Measurements from ENCODE around the gene TLE3. TPM values are rescaled to one million over a fixed set of nuclear protein-coding genes. Genes with fewer than 3 reads are reported as not detected.

The TLE3 gene
- polyA plus RNA-seq, 3 donors from 2014 or later, result 0.06 to 18.6 (median 3.9) TPM

DNA sequence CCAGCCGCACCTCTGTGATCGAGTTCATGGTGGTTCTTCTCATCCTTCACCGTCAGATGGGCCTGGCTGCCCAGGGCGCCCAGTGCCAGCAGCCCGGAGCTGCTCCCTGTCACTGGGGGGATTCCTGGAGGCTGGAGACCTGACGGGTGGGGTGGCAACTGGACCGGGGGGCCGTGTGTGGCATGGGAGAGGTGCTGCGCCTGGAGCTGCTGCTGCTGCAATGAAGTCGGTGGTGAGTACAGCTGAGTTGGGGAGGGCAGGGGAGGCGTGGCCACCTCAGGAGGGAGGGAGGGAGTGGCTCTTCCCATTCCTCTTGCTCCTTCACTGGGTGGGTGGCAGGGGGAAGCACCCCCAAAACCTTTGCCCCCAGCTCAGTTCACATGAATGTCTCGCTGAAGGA, 31.7 kb downstream of the TLE3 start:
- no peak overlapping the region for H3K4me3 Mint-ChIP-seq
- H3K9me3 Mint-ChIP-seq, result no peaks in the 10 kb centered on the region
- peaks cover 0 to 1% (median 0%) of the 10 kb centered on the region in 3 donors for H3K27me3 Mint-ChIP-seq (ENCODE audit: low read depth in 3 of 3)
- no peak overlapping the region for H3K27ac Mint-ChIP-seq
- H3K36me3 Mint-ChIP-seq, result peaks cover 17 to 28% (median 25%) of the 10 kb centered on the region in 3 donors
- DNase-seq, result no peak
- H3K4me1 Mint-ChIP-seq, result no peaks in the 10 kb centered on the region

GRCh38 chr15:70065006-70065722, 32.6 kb downstream of the TLE3 start:
- Mint-ChIP-seq H3K27me3 (ENCODE audit: low read depth in 3 of 3) (peaks cover 0 to 1% (median 0%) of the 10 kb centered on the region in 3 donors), H3K4me1 (no peaks in the 10 kb centered on the region), H3K9me3 (no peaks in the 10 kb centered on the region), H3K4me3 (no peak overlapping the region), H3K36me3 (peaks cover 15 to 24% (median 22%) of the 10 kb centered on the region in 3 donors), H3K27ac (no peak overlapping the region)
- no peak for DNase-seq

DNA sequence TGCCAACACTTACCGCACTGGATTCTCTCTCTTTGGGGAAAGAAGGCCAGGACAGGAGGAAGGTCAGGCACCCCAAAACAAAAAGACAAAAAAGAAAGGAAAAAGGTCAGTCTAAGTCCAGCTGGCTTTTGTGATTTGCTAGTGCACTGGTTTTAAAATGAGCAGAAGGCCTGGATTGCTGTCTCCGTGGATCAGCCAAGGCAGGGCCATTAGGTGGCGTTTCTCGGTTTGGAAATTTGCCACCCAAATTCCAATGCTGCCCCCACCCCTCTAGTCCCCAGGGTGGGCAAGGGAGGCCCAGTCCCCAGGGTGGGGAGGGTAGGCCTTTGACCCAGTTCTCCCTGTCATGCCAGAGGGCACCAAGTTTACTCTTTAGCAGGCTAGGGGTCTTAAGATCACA, 33.3 kb downstream of the TLE3 start:
- DNase-seq, result no peak
- H3K9me3 Mint-ChIP-seq, result no peaks in the 10 kb centered on the region
- H3K27ac Mint-ChIP-seq, result no peak overlapping the region
- H3K27me3 Mint-ChIP-seq (ENCODE audit: low read depth in 3 of 3), result peaks cover 0 to 3% (median 0%) of the 10 kb centered on the region in 3 donors
- H3K36me3 Mint-ChIP-seq, result peaks cover 12 to 24% (median 24%) of the 10 kb centered on the region in 3 donors
- no peak overlapping the region for H3K4me3 Mint-ChIP-seq
- no peaks in the 10 kb centered on the region for H3K4me1 Mint-ChIP-seq

DNA sequence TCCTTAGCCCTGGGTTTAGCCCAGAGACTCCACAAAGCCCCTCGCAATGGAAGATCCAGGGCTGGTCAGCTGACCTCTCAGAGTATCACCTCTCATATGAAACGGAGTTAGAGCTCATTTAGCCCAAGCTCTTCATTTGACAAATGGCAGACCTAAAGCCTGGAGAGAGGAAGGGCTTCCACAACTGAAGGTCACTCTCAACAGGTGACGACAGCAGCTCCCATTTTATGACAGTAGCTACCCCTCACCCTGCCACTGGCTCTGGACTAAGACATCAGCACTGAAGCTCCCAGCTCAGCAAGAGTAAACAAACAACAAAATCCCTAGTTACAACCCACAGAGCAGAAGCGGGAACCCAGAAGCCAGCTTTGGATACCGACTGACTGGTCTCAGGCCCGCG, 33.7 kb downstream of the TLE3 start:
- DNase-seq, result no peak
- H3K36me3 Mint-ChIP-seq, result peaks cover 14 to 25% (median 24%) of the 10 kb centered on the region in 3 donors
- no peaks in the 10 kb centered on the region for H3K9me3 Mint-ChIP-seq
- H3K27me3 Mint-ChIP-seq (ENCODE audit: low read depth in 3 of 3), result peaks cover 0 to 3% (median 0%) of the 10 kb centered on the region in 3 donors
- H3K4me3 Mint-ChIP-seq, result no peak overlapping the region
- H3K4me1 Mint-ChIP-seq, result no peaks in the 10 kb centered on the region
- no peak overlapping the region for H3K27ac Mint-ChIP-seq

GRCh38 chr15:70063261-70063925, 34.3 kb downstream of the TLE3 start:
- Mint-ChIP-seq H3K27ac (no peak overlapping the region), H3K27me3 (ENCODE audit: low read depth in 3 of 3) (peaks cover 0 to 2% (median 0%) of the 10 kb centered on the region in 3 donors), H3K9me3 (no peaks in the 10 kb centered on the region), H3K4me3 (no peak overlapping the region), H3K4me1 (no peaks in the 10 kb centered on the region), H3K36me3 (peaks cover 11 to 22% (median 21%) of the 10 kb centered on the region in 3 donors)
- no peak for DNase-seq

DNA sequence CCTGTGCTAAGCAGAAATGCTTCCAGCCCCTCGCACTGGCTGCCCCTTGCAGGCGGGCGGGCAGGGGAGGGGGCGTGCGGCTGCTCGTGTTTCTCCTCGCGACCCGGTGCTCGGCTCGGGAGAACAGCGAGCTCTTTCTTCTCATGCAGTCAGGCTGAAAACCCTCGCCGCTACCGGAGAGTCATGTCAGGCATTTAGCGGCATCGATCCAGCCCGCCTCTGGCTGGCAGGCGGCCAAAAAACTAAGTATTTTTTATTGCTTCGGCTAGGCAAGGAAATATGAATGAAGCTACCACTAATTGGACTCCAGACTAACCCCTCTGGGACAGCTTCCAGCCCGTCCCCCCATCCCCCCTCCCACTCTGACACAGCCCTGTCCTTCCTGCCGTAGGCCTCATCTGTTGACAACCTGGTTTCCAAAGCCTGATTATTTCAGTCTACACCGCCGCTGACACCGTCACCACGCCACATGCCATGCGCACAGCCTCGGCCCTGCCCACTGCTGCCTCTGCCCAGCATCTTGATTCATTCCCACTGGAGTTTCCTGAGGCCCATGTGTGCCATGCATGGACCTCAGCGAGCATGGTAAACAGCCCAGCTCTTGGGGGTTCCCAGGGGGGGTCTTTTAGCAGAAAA, 35.3 kb downstream of the TLE3 start:
- H3K9me3 Mint-ChIP-seq, result no peaks in the 10 kb centered on the region
- no peak overlapping the region for H3K4me3 Mint-ChIP-seq
- no peak overlapping the region for H3K27ac Mint-ChIP-seq
- H3K4me1 Mint-ChIP-seq, result no peaks in the 10 kb centered on the region
- H3K27me3 Mint-ChIP-seq (ENCODE audit: low read depth in 3 of 3), result peaks cover 0 to 2% (median 0%) of the 10 kb centered on the region in 3 donors
- H3K36me3 Mint-ChIP-seq, result peaks cover 11 to 26% (median 20%) of the 10 kb centered on the region in 3 donors
- no peak for DNase-seq

GRCh38 chr15:70061696-70062270, 35.9 kb downstream of the TLE3 start:
- Mint-ChIP-seq H3K9me3 (no peaks in the 10 kb centered on the region), H3K36me3 (peaks cover 11 to 26% (median 20%) of the 10 kb centered on the region in 3 donors), H3K27ac (no peak overlapping the region), H3K27me3 (ENCODE audit: low read depth in 3 of 3) (peaks cover 0 to 2% (median 0%) of the 10 kb centered on the region in 3 donors), H3K4me1 (no peaks in the 10 kb centered on the region), H3K4me3 (no peak overlapping the region)
- no peak for DNase-seq

GRCh38 chr15:70060993-70061305, 36.8 kb downstream of the TLE3 start:
- H3K36me3 Mint-ChIP-seq, result peaks cover 11 to 22% (median 20%) of the 10 kb centered on the region in 3 donors
- H3K4me3 Mint-ChIP-seq, result no peak overlapping the region
- H3K27ac Mint-ChIP-seq, result no peak overlapping the region
- no peaks in the 10 kb centered on the region for H3K4me1 Mint-ChIP-seq
- no peak for DNase-seq
- peaks cover 0 to 3% (median 0%) of the 10 kb centered on the region in 3 donors for H3K27me3 Mint-ChIP-seq (ENCODE audit: low read depth in 3 of 3)
- H3K9me3 Mint-ChIP-seq, result no peaks in the 10 kb centered on the region

GRCh38 chr15:70060214-70060992, 37.3 kb downstream of the TLE3 start:
- H3K36me3 Mint-ChIP-seq, result peaks cover 11 to 23% (median 19%) of the 10 kb centered on the region in 3 donors
- no peaks in the 10 kb centered on the region for H3K4me1 Mint-ChIP-seq
- DNase-seq, result no peak
- H3K4me3 Mint-ChIP-seq, result no peak overlapping the region
- peaks cover 0 to 3% (median 0%) of the 10 kb centered on the region in 3 donors for H3K27me3 Mint-ChIP-seq (ENCODE audit: low read depth in 3 of 3)
- no peak overlapping the region for H3K27ac Mint-ChIP-seq
- no peaks in the 10 kb centered on the region for H3K9me3 Mint-ChIP-seq

- Mint-ChIP-seq H3K27ac (no peak overlapping the region), H3K4me1 (no peaks in the 10 kb centered on the region), H3K36me3 (peaks cover 11 to 24% (median 18%) of the 10 kb centered on the region in 3 donors), H3K4me3 (no peak overlapping the region), H3K27me3 (ENCODE audit: low read depth in 3 of 3) (peaks cover 0 to 3% (median 0%) of the 10 kb centered on the region in 3 donors), H3K9me3 (no peaks in the 10 kb centered on the region)
- DNase-seq, result no peak
Observed at GRCh38 chr15:70059476-70060213, 38.1 kb downstream of the TLE3 start.

GRCh38 chr15:70058642-70059360, 38.9 kb downstream of the TLE3 start:
- no peak for DNase-seq
- H3K4me3 Mint-ChIP-seq, result no peak overlapping the region
- H3K27me3 Mint-ChIP-seq (ENCODE audit: low read depth in 3 of 3), result peaks cover 0 to 3% (median 0%) of the 10 kb centered on the region in 3 donors
- H3K27ac Mint-ChIP-seq, result no peak overlapping the region
- H3K36me3 Mint-ChIP-seq, result peaks cover 11 to 25% (median 22%) of the 10 kb centered on the region in 3 donors
- H3K4me1 Mint-ChIP-seq, result no peaks in the 10 kb centered on the region
- H3K9me3 Mint-ChIP-seq, result no peaks in the 10 kb centered on the region

DNA sequence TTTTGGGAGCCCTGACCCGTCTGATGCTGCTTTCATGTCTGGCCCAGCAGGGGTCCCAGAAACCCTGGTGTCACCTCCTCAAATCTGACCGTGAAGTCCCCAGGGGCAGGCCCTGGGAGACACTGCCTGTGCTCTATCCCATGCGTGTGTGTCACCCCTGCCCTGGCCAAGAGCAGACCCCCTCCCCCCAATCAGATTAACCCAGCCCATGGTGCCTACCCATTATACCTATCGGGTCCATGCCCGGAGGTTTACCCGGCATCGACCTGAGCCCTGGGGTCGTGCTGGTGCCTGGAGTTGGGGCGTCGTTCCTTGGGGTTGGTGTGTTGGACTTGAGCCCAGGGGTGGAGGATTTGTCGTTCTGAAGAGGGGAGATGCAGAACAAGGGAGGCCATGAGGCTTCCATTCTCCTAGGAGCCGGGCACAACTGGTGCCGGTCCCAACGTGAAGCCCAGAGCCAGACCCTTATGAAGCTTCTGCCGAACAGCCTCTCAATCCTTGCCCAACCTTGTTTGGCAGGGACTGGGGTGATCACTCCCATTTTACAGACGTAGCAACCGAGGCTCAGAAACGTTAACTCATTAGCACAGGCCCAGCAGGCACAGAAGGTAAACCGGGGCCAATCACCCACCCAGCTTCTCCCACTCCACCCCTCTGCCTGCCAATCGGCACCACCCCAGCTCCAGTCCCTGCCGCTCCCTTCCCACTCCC, 39.6 kb downstream of the TLE3 start:
- Mint-ChIP-seq H3K4me3 (no peak overlapping the region), H3K4me1 (no peaks in the 10 kb centered on the region), H3K27me3 (ENCODE audit: low read depth in 3 of 3) (peaks cover 0 to 3% (median 0%) of the 10 kb centered on the region in 3 donors), H3K36me3 (peaks cover 15 to 28% (median 25%) of the 10 kb centered on the region in 3 donors), H3K9me3 (no peaks in the 10 kb centered on the region), H3K27ac (no peak overlapping the region)
- DNase-seq, result no peak

Data from immature natural killer cell (primary cell).